Mesenchymal stem cell (in vitro differentiated cells and primary cell): ENCODE measurements around the gene GSTK1.
"Not testable (repeated sequence)": the region's sequence is repeated elsewhere in the genome, so short reads cannot be mapped to it uniquely, and the experiment has no call there.

ENCODE experiments used
- DNase-seq: peaks from one replicate; pipeline ENCODE4 v3.0.0-alpha.2; 2013
- H2AFZ ChIP-seq: one replicate; pipeline ENCODE4 v1.6.1; 2013; ENCODE audit warnings: low read depth, mild to moderate bottlenecking, control low read depth, inconsistent platforms, low read length, moderate library complexity
- H2AK5ac ChIP-seq: 2 replicates; pipeline ENCODE4 v1.6.1; 2013; ENCODE audit warnings: low read length, moderate library complexity, mild to moderate bottlenecking, inconsistent platforms; ENCODE audit not compliant: severe bottlenecking
- H2BK120ac ChIP-seq: one replicate; pipeline ENCODE4 v1.6.1; 2013; ENCODE audit warnings: low read depth, mild to moderate bottlenecking, inconsistent platforms, low read length, moderate library complexity
- H2BK12ac ChIP-seq, 2 experiments: one replicate each; pipeline ENCODE4 v1.6.1; 2013; ENCODE audit warnings: inconsistent platforms in 2 of 2, low read length in 2 of 2, mild to moderate bottlenecking in 2 of 2, moderate library complexity in 2 of 2, control low read depth in 1 of 2
- H2BK15ac ChIP-seq: one replicate; pipeline ENCODE4 v1.6.1; 2013; ENCODE audit warnings: mild to moderate bottlenecking, low read depth, inconsistent platforms; ENCODE audit not compliant: poor library complexity, severe bottlenecking
- H2BK5ac ChIP-seq: 2 replicates; pipeline ENCODE4 v1.6.1; 2013; ENCODE audit warnings: low read depth, mild to moderate bottlenecking, low read length, control low read depth, inconsistent platforms; ENCODE audit not compliant: poor library complexity, severe bottlenecking
- H3K14ac ChIP-seq, 2 experiments: one replicate each; pipeline ENCODE4 v1.6.1; 2013; ENCODE audit warnings: inconsistent platforms in 2 of 2, low read length in 2 of 2, control low read depth in 1 of 2, mild to moderate bottlenecking in 1 of 2, moderate library complexity in 1 of 2
- H3K18ac ChIP-seq, 2 experiments: one replicate each; pipeline ENCODE4 v1.6.1; 2013; ENCODE audit warnings: inconsistent platforms in 2 of 2, low read length in 2 of 2, control low read depth in 1 of 2, low read depth in 1 of 2, mild to moderate bottlenecking in 1 of 2
- H3K23ac ChIP-seq, 2 experiments: one replicate each; pipeline ENCODE4 v1.6.1; 2013; ENCODE audit warnings: inconsistent platforms in 2 of 2, low read length in 2 of 2, mild to moderate bottlenecking in 2 of 2, moderate library complexity in 2 of 2, control low read depth in 1 of 2
- H3K27ac ChIP-seq: 2 replicates; pipeline ENCODE4 v1.5.1; 2013; ENCODE audit warnings: mild to moderate bottlenecking, moderate library complexity, low read length, control low read depth, inconsistent platforms; ENCODE audit not compliant: poor library complexity, severe bottlenecking
- H3K27me3 ChIP-seq, 2 experiments: 2 replicates each; pipeline versions ENCODE4 v1.6.1 to v1.7.0; 2013; ENCODE audit warnings: low read length in 2 of 2, mild to moderate bottlenecking in 2 of 2, moderate library complexity in 2 of 2, control low read depth in 1 of 2, inconsistent platforms in 1 of 2; ENCODE audit not compliant: control insufficient read depth in 1 of 2, insufficient read depth in 1 of 2
- H3K36me3 ChIP-seq, 2 experiments: 2 replicates each; pipeline versions ENCODE4 v1.6.1 to v1.7.0; 2013; ENCODE audit warnings: low read length in 2 of 2, control low read depth in 1 of 2, inconsistent platforms in 1 of 2, low read depth in 1 of 2, mild to moderate bottlenecking in 1 of 2; ENCODE audit not compliant: insufficient read depth in 2 of 2, control insufficient read depth in 1 of 2
- H3K4ac ChIP-seq, 2 experiments: one replicate each; pipeline ENCODE4 v1.6.1; 2013; ENCODE audit warnings: inconsistent platforms in 2 of 2, low read length in 2 of 2, mild to moderate bottlenecking in 2 of 2, moderate library complexity in 2 of 2, control low read depth in 1 of 2, low read depth in 1 of 2
- H3K4me1 ChIP-seq: 2 replicates; pipeline ENCODE4 v1.6.1; 2013; ENCODE audit warnings: low read depth, low read length, control low read depth; ENCODE audit not compliant: control insufficient read depth, insufficient read depth
- H3K4me2 ChIP-seq: 2 replicates; pipeline ENCODE4 v1.6.1; 2013; ENCODE audit warnings: low read length, mild to moderate bottlenecking, inconsistent platforms; ENCODE audit not compliant: poor library complexity, severe bottlenecking
- H3K4me3 ChIP-seq, 2 experiments: 2 replicates each; pipeline versions ENCODE4 v1.5.1 to v1.7.0; 2013; ENCODE audit warnings: low read length in 2 of 2, mild to moderate bottlenecking in 2 of 2, control low read depth in 1 of 2, low read depth in 1 of 2; ENCODE audit not compliant: insufficient read depth in 1 of 2
- H3K79me1 ChIP-seq: replicated peaks from 2 replicates; pipeline ENCODE4 v1.6.1; 2013; ENCODE audit warnings: mild to moderate bottlenecking, control low read depth, low read length, inconsistent platforms; ENCODE audit not compliant: poor library complexity, severe bottlenecking
- H3K9ac ChIP-seq: 2 replicates; pipeline ENCODE4 v1.7.0; 2013; ENCODE audit warnings: mild to moderate bottlenecking, low read length, moderate library complexity
- H3K9me3 ChIP-seq: 2 replicates; pipeline ENCODE4 v1.7.0; 2013; ENCODE audit warnings: mild to moderate bottlenecking, low read length; ENCODE audit not compliant: control insufficient read depth
- H4K8ac ChIP-seq: one replicate; pipeline ENCODE4 v1.6.1; 2013; ENCODE audit warnings: inconsistent platforms, mild to moderate bottlenecking, low read length, moderate library complexity
- H4K91ac ChIP-seq: one replicate; pipeline ENCODE4 v1.6.1; 2013; ENCODE audit warnings: mild to moderate bottlenecking, low read length, inconsistent platforms
- WGBS: methylation state at CpG from one replicate; pipeline ENCODE4 v1.1.7; 2013; ENCODE audit warnings: mixed read lengths; 5-methylcytosine and 5-hydroxymethylcytosine counted together

Gene GSTK1

GRCh38 chr7:143264196-143264568, 941 bp downstream of the GSTK1 start:
- not testable (repeated sequence) for H4K8ac ChIP-seq, H3K23ac ChIP-seq, H2AK5ac ChIP-seq, H3K9me3 ChIP-seq, H2BK5ac ChIP-seq, H4K91ac ChIP-seq, H2BK15ac ChIP-seq, H3K27me3 ChIP-seq, H3K14ac ChIP-seq, H2BK120ac ChIP-seq, H2BK12ac ChIP-seq, H3K27ac ChIP-seq, DNase-seq, H3K18ac ChIP-seq, H2AFZ ChIP-seq
- Histone ChIP-seq H3K4ac (peak overlapping the region in 1 of 2 experiments; percentile 79), H3K4me2 (peak overlapping the region; percentile 73), H3K4me1 (peaks cover 12% of the 10 kb centered on the region), H3K79me1 (peaks cover 22% of the 10 kb centered on the region), H3K9ac (peak overlapping the region; percentile 95), H3K36me3 (peaks cover 20 to 45% of the 10 kb centered on the region in 2 experiments), H3K4me3 (peak overlapping the region; percentile 69 to 98)
- 93% methylated on average over 15 of the region's 15 CpGs for WGBS

- 89% methylated on average over 13 of the region's 15 CpGs for WGBS
- no peak overlapping the region for H2AFZ ChIP-seq
- no peaks in the 10 kb centered on the region for H3K27me3 ChIP-seq
- H2AK5ac ChIP-seq = no peak overlapping the region
- H3K36me3 ChIP-seq = peaks cover 22 to 54% of the 10 kb centered on the region in 2 experiments
- H2BK15ac ChIP-seq = no peak overlapping the region
- H2BK120ac ChIP-seq = no peak overlapping the region
- peak overlapping the region in 1 of 2 experiments; percentile 76 for H3K14ac ChIP-seq
- H3K9me3 ChIP-seq = no peaks in the 10 kb centered on the region
- no peak overlapping the region for H3K9ac ChIP-seq
- H3K4me2 ChIP-seq = no peak overlapping the region
- H3K23ac ChIP-seq = no peak overlapping the region
- H3K4me3 ChIP-seq = peak overlapping the region in 1 of 2 experiments; percentile 98
- no peak overlapping the region for H4K8ac ChIP-seq
- H3K4me1 ChIP-seq = peaks cover 12% of the 10 kb centered on the region
- H2BK12ac ChIP-seq = no peak overlapping the region
- H4K91ac ChIP-seq = no peak overlapping the region
- peaks cover 22% of the 10 kb centered on the region for H3K79me1 ChIP-seq
- H3K4ac ChIP-seq = no peak overlapping the region
- no peak overlapping the region for H3K18ac ChIP-seq
- H2BK5ac ChIP-seq = no peak overlapping the region
- DNase-seq = no peak
- H3K27ac ChIP-seq = no peak overlapping the region
Observed at GRCh38 chr7:143265017-143265693, 1.9 kb downstream of the GSTK1 start.

GRCh38 chr7:143269251-143269650, 6.0 kb downstream of the GSTK1 start:
- H2BK120ac ChIP-seq = no peak overlapping the region
- H3K36me3 ChIP-seq = peaks cover 22 to 54% of the 10 kb centered on the region in 2 experiments
- no peak overlapping the region for H2BK5ac ChIP-seq
- no peak overlapping the region for H2AK5ac ChIP-seq
- no peak overlapping the region for H3K14ac ChIP-seq
- H3K27ac ChIP-seq = no peak overlapping the region
- no peak overlapping the region for H4K8ac ChIP-seq
- WGBS = 88% methylated on average over 5 of the region's 5 CpGs
- H3K18ac ChIP-seq = no peak overlapping the region
- no peaks in the 10 kb centered on the region for H3K27me3 ChIP-seq
- no peak overlapping the region for H2BK15ac ChIP-seq
- no peak overlapping the region for H3K23ac ChIP-seq
- H4K91ac ChIP-seq = no peak overlapping the region
- H3K4ac ChIP-seq = no peak overlapping the region
- no peaks in the 10 kb centered on the region for H3K9me3 ChIP-seq
- H3K4me3 ChIP-seq = no peak overlapping the region
- no peak for DNase-seq
- peaks cover 14% of the 10 kb centered on the region for H3K79me1 ChIP-seq
- no peak overlapping the region for H2AFZ ChIP-seq
- no peak overlapping the region for H3K9ac ChIP-seq
- H3K4me1 ChIP-seq = peaks cover 8% of the 10 kb centered on the region
- H2BK12ac ChIP-seq = no peak overlapping the region
- no peak overlapping the region for H3K4me2 ChIP-seq

- no peak for DNase-seq
- Histone ChIP-seq H4K91ac (no peak overlapping the region), H2AK5ac (no peak overlapping the region), H2BK5ac (no peak overlapping the region), H3K79me1 (peaks cover 1% of the 10 kb centered on the region), H3K27me3 (no peaks in the 10 kb centered on the region), H2BK15ac (no peak overlapping the region), H3K9me3 (no peaks in the 10 kb centered on the region), H3K18ac (no peak overlapping the region), H3K9ac (no peak overlapping the region), H2BK12ac (no peak overlapping the region), H3K14ac (no peak overlapping the region), H3K27ac (no peak overlapping the region), H3K36me3 (peaks cover 16 to 38% of the 10 kb centered on the region in 2 experiments), H3K23ac (no peak overlapping the region), H2BK120ac (no peak overlapping the region), H3K4ac (no peak overlapping the region), H4K8ac (no peak overlapping the region), H3K4me2 (no peak overlapping the region), H3K4me3 (no peak overlapping the region), H2AFZ (no peak overlapping the region), H3K4me1 (no peaks in the 10 kb centered on the region)
- 83% methylated on average over 1 of the region's 1 CpG for whole genome bisulfite sequencing
Observed at GRCh38 chr7:143271240-143271639, 8.0 kb downstream of the GSTK1 start.
